ENCODE results near the gene SMYD4. TPM values are rescaled to one million over a fixed set of nuclear protein-coding genes. Genes with fewer than 3 reads are reported as not detected.

SMYD4 gene
- total RNA-seq, result 17.8 TPM
- long read RNA-seq, full-length matches to known transcripts, result 13 of 22 reads
- long read RNA-seq, partial matches to known transcripts, result 3 of 22 reads
- long read RNA-seq, other reads (novel, unspliced or antisense), result 6 of 22 reads

DNA sequence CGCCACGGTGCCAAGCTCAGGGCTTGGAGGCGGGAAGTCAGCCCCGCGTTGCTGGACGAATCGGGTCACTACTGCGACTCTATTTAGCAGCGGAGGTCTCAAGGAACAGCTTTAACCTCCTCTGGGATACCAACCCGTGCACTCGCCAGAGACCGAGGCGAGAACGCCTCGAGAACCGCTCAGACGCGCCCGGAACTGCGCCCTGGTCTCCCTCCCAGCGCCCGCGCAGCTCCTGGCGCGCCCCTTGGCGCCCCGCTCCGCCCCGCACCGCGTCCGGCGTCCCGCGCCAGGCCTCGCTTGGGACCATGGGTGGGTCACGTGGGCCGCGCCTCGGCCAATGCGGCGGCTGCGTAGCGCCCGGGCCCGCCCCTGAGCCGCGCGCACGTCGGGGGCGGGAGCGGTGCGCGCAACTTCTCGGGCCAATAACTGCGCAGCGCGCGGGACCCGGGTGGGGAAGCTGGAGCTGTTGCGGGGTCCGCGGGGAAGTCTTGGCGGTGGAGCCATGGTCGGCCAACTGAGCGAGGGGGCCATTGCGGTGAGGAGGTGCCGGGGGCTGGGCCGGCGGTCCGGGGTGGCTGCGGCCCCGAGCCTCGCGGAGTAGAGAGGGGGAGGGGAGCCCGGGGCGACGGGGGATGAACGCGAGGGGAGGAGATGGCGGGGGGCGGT lies at the start of gene SMYD4, which contains the start of gene RPA1:
Gene SMYD4 (minus strand): TSS at position 311 of the 666 bp plus-strand sequence. CDS start 1,908 bp downstream, outside the sequence.
Gene RPA1 (plus strand): TSS at position 414 of the 666 bp plus-strand sequence. CDS start 89 bp downstream, at position 503.
- Histone ChIP-seq H3K27me3 (no peaks in the 10 kb centered on the region), H3K27ac (peak within 1 kb of the TSS; percentile 82), H3K9me3 (no peaks in the 10 kb centered on the region), H3K4me1 (peaks cover 15% of the 10 kb centered on the region), H3K4me3 (peak within 1 kb of the TSS; percentile 77), H3K36me3 (peaks cover 27% of the 10 kb centered on the region)
- DNase-seq (peak; percentile 95), ATAC-seq (peak; percentile 100)
- TF ChIP-seq, protein P1, sequence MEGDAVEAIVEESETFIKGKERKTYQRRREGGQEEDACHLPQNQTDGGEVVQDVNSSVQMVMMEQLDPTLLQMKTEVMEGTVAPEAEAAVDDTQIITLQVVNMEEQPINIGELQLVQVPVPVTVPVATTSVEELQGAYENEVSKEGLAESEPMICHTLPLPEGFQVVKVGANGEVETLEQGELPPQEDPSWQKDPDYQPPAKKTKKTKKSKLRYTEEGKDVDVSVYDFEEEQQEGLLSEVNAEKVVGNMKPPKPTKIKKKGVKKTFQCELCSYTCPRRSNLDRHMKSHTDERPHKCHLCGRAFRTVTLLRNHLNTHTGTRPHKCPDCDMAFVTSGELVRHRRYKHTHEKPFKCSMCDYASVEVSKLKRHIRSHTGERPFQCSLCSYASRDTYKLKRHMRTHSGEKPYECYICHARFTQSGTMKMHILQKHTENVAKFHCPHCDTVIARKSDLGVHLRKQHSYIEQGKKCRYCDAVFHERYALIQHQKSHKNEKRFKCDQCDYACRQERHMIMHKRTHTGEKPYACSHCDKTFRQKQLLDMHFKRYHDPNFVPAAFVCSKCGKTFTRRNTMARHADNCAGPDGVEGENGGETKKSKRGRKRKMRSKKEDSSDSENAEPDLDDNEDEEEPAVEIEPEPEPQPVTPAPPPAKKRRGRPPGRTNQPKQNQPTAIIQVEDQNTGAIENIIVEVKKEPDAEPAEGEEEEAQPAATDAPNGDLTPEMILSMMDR (IDR thresholded peaks at IDR 0.05), result no peak
- intact Hi-C loops (cut with DNase I), result loop anchor here (10.0 kb wide), 1 partner anchor 115 kb away; the partner anchor contains the start of gene TLCD2

DNA sequence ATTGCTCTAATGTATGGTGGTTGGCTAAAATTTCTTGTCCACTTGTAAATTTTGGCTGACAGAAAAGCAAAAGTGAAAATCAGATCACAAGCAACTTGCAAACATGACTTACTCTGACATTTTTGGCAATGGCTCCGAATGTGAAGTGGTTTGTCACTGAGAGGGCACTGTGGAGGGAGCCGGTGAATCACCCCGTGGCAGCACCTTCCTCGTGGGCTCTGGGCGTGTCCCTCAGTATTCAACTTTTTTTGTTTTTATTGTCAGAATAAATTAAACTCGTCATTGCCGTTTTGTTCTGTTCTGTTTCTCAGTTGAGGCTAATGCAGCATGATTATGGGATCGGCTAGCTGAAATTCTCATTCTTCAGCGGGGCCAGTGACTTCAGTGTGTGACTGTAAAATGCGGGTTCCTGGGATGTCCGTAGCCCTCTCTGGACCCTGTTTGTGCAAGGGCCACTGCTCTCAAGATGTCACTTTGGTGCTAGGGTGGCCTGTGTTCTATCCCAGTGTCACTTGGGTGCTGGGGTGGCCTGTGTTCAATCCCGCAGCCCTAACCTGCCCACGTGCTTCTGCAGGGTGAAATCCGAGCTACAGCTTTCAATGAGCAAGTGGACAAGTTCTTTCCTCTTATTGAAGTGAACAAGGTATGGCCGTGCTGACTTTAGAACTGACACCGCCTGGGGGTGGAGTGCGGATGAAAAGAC lies 48.9 kb upstream of the SMYD4 start:
- H3K27me3 ChIP-seq, result no peaks in the 10 kb centered on the region
- no peaks in the 10 kb centered on the region for H3K9me3 ChIP-seq
- intact Hi-C loops (cut with DNase I), result no loop called here
- peak; percentile 48 for ATAC-seq
- H3K27ac ChIP-seq, result no peak overlapping the region
- TF ChIP-seq, protein P1 (IDR thresholded peaks at IDR 0.05), result no peak
- peak; percentile 53 for DNase-seq
- H3K36me3 ChIP-seq, result peaks cover 86% of the 10 kb centered on the region
- no peaks in the 10 kb centered on the region for H3K4me1 ChIP-seq
- H3K4me3 ChIP-seq, result no peak overlapping the region

DNA sequence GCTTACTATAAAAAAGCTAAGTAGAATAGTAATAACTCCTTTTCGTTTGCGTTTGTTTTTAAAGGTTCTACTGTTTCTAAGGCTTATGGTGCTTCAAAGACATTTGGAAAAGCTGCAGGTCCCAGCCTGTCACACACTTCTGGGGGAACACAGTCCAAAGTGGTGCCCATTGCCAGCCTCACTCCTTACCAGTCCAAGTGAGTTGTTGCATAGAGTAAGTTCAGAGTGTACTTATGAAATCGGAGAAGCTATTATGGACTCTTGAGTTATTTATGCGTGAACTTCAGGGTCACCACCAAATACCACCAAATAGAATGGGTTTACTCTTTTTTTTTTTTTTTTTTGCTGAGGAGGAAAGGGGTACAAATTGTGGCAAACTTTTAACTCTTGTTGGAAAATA lies 45.9 kb upstream of the SMYD4 start:
- Histone ChIP-seq H3K27me3 (no peaks in the 10 kb centered on the region), H3K36me3 (peaks cover 67% of the 10 kb centered on the region), H3K4me3 (no peak overlapping the region), H3K9me3 (no peaks in the 10 kb centered on the region), H3K27ac (no peak overlapping the region), H3K4me1 (no peaks in the 10 kb centered on the region)
- intact Hi-C loops (cut with DNase I), result no loop called here
- ATAC-seq (no peak), DNase-seq (no peak)
- TF ChIP-seq, protein P1 (IDR thresholded peaks at IDR 0.05), result no peak

DNA sequence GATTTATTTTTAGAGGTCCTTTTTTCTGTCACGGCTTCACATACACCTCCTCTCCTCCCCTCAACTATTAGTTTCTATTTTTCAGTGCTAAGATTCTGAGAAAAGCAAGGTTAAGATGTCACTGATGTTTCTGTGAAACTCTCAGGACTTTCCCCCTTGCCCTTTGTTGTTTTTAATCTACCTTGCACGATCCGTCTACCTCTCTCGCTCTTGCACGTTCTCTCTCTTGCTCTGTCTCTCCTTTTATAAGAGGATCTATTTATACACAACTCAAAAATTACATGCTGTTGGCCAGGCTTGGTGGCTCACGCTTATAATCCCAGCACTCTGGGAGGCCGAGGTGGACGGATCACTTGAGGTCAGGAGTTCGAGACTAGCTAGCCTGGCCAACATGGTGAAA lies 43.7 kb upstream of the SMYD4 start:
- intact Hi-C loops (cut with DNase I), result no loop called here
- Histone ChIP-seq H3K27ac (no peak overlapping the region), H3K36me3 (peaks cover 57% of the 10 kb centered on the region), H3K4me1 (no peaks in the 10 kb centered on the region), H3K27me3 (no peaks in the 10 kb centered on the region), H3K9me3 (no peaks in the 10 kb centered on the region), H3K4me3 (no peak overlapping the region)
- DNase-seq, result peak; percentile 47
- TF ChIP-seq, protein P1 (IDR thresholded peaks at IDR 0.05), result no peak
- no peak for ATAC-seq

DNA sequence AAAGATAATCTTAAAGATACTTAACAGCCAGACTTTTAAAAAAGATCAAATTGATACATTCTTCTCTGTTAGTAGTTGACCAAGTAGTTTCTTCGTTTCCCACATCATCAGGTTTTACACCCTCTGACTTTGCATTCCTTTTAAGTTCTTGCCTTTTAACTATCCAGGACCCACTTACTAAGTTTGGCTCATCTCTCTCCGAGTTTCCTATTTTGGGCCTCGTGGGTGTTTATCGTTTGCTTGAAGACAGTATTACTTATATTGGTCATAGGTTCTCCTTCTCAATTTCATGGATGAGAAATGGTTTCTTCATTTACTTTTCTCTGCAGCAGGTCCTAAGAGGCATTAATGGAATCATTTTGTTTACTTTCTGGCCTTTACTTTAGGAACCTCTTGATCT lies 43.3 kb upstream of the SMYD4 start:
- DNase-seq, result no peak
- H3K27me3 ChIP-seq, result no peaks in the 10 kb centered on the region
- H3K4me3 ChIP-seq, result no peak overlapping the region
- H3K36me3 ChIP-seq, result peaks cover 52% of the 10 kb centered on the region
- H3K27ac ChIP-seq, result no peak overlapping the region
- intact Hi-C loops (cut with DNase I), result no loop called here
- no peak for ATAC-seq
- no peaks in the 10 kb centered on the region for H3K4me1 ChIP-seq
- TF ChIP-seq, protein P1 (IDR thresholded peaks at IDR 0.05), result no peak
- H3K9me3 ChIP-seq, result no peaks in the 10 kb centered on the region

Data from upper lobe of right lung (tissue), 1 donor.